BJ (cell line): ENCODE data around the gene AOPEP. TPM values are rescaled to one million over a fixed set of nuclear protein-coding genes. Genes with fewer than 3 reads are reported as not detected.
"Not testable (repeated sequence)": the region's sequence is repeated elsewhere in the genome, so short reads cannot be mapped to it uniquely, and the experiment has no call there.

Experiments used
- CTCF ChIA-PET: fragments of 350-600 bp; formaldehyde crosslinking; extraction: SDS; loops from one replicate; lab custom pipeline; 2021; ENCODE audit warnings: antibody characterized with exemption, inconsistent platforms; lab: Yijun Ruan, JAX
- POLR2A ChIA-PET: fragments of 300-600 bp; sonication (Branson Sonifier 250); formaldehyde crosslinking; extraction: SDS; loops from one replicate; lab custom pipeline; 2021; ENCODE audit warnings: antibody characterized with exemption; lab: Charles Lee
- DNase-seq: peaks from one replicate; pipeline ENCODE4 v3.0.0-alpha.2; 2011; ENCODE audit warnings: low read depth
- H3K27me3 ChIP-seq: 2 replicates; pipeline ENCODE4 v1.6.0; 2011; ENCODE audit warnings: low read length; ENCODE audit not compliant: control insufficient read depth, insufficient read depth
- H3K36me3 ChIP-seq: 2 replicates; pipeline ENCODE4 v1.5.1; 2011; ENCODE audit warnings: low read length; ENCODE audit not compliant: control insufficient read depth, insufficient read depth
- H3K4me3 ChIP-seq: 2 replicates; pipeline ENCODE4 v1.5.1; 2011; ENCODE audit warnings: low read depth, mild to moderate bottlenecking, control low read depth, low read length
- polyA plus RNA-seq: library from polyadenylated mRNA; depleted of rRNA; stranded (reverse); fragments of >200 nt; gene quantifications from 2 replicates; pipeline ENCODE4 v1.2.3, GENCODE V29; 2011
- TF ChIP-seq, protein P1 (sequence below): IDR thresholded peaks from 2 replicates; pipeline ENCODE4 v1.5.1; 2011; ENCODE audit warnings: low read depth, mild to moderate bottlenecking, control low read depth, inconsistent platforms, low read length, moderate library complexity; ENCODE audit not compliant: insufficient read depth

Gene AOPEP
- polyA plus RNA-seq, 1 experiment, result 52.1 TPM

DNA sequence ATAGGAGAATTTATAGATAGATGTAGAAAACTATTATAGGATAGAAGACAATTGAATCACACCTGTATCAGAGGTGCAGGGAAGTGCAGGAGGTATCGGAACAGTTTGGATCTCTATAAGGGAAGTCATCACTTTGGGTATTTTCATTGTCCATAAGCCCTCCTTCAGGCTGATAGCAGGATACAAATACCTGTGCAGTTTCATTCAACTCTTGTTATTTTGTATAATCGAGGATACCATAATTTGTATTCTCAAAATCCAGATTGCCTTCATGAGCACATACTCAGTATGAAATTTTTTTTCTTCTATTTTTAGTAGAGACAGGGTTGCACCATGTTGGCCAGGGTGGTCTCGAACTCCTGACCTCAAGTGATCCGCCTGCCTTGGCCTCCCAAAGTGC lies 289.1 kb downstream of the AOPEP start:
- Histone ChIP-seq H3K4me3 (no peak overlapping the region), H3K36me3 (peaks cover 15% of the 10 kb centered on the region), H3K27me3 (no peaks in the 10 kb centered on the region)
- TF ChIP-seq, protein P1, sequence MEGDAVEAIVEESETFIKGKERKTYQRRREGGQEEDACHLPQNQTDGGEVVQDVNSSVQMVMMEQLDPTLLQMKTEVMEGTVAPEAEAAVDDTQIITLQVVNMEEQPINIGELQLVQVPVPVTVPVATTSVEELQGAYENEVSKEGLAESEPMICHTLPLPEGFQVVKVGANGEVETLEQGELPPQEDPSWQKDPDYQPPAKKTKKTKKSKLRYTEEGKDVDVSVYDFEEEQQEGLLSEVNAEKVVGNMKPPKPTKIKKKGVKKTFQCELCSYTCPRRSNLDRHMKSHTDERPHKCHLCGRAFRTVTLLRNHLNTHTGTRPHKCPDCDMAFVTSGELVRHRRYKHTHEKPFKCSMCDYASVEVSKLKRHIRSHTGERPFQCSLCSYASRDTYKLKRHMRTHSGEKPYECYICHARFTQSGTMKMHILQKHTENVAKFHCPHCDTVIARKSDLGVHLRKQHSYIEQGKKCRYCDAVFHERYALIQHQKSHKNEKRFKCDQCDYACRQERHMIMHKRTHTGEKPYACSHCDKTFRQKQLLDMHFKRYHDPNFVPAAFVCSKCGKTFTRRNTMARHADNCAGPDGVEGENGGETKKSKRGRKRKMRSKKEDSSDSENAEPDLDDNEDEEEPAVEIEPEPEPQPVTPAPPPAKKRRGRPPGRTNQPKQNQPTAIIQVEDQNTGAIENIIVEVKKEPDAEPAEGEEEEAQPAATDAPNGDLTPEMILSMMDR, result no peak
- ChIA-PET POLR2A (interaction anchor here (0.6 to 0.7 kb wide), 2 partner anchors 194 to 334 kb away, joined by 3 to 4 read pairs; no protein-coding TSS in a partner anchor), CTCF (no interaction called here)
- DNase-seq, result no peak

DNA sequence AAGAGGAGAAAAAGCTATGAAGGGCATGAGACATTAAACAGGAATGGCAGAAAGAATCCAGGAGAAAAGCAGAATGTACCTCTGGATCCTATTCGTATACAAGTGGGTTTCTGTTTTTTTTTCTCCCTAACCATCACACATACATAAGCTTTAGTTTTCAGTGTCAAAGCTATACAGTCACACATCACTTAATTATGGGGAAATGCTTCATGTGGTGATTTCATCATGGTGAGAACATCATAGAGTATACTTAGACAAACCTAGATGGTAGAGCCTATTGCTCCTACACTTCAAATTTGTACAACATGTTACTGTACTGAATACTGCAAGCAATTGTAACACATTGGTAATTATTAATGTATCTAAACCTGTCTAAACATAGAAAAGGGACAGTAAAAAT lies 290.6 kb downstream of the AOPEP start:
- H3K36me3 ChIP-seq, result peaks cover 22% of the 10 kb centered on the region

DNA sequence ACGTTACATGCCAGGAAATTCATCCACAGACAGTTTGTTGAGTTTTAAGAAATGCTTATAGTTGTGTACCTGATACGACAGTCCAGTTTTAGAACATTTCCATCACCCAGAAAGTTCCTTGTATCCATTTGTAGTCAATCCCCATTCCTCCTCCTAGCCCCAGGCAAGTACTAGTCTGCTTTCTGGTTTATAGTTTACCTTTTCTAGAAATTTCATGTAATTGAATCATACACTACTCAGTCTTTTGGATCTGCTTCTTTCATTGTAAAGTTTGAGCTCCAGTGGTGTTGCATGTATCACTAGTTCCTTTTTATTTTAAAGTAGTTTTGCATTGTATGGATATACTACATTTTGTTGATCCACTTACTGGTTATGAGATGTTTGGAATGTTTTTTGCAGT lies 291.2 kb downstream of the AOPEP start:
- ChIA-PET POLR2A (no interaction called here), CTCF (interaction anchor here (1.8 kb wide), 1 partner anchor 29 kb away, joined by 3 read pairs; no protein-coding TSS in a partner anchor)
- no peak overlapping the region for H3K4me3 ChIP-seq
- TF ChIP-seq, protein P1, result no peak
- DNase-seq, result no peak
- H3K27me3 ChIP-seq, result no peaks in the 10 kb centered on the region
- peaks cover 22% of the 10 kb centered on the region for H3K36me3 ChIP-seq

More for the DNA sequence above, 290.6 kb downstream of the AOPEP start:
- CTCF ChIA-PET, result interaction anchor here (1.8 kb wide), 1 partner anchor 29 kb away, joined by 3 read pairs; no protein-coding TSS in a partner anchor
- TF ChIP-seq, protein P1, result no peak
- Histone ChIP-seq H3K4me3 (no peak overlapping the region), H3K27me3 (no peaks in the 10 kb centered on the region)
- no peak for DNase-seq
- POLR2A ChIA-PET, result interaction anchor here (0.6 to 0.9 kb wide), 2 partner anchors 9 to 229 kb away, joined by 6 read pairs; no protein-coding TSS in a partner anchor

DNA sequence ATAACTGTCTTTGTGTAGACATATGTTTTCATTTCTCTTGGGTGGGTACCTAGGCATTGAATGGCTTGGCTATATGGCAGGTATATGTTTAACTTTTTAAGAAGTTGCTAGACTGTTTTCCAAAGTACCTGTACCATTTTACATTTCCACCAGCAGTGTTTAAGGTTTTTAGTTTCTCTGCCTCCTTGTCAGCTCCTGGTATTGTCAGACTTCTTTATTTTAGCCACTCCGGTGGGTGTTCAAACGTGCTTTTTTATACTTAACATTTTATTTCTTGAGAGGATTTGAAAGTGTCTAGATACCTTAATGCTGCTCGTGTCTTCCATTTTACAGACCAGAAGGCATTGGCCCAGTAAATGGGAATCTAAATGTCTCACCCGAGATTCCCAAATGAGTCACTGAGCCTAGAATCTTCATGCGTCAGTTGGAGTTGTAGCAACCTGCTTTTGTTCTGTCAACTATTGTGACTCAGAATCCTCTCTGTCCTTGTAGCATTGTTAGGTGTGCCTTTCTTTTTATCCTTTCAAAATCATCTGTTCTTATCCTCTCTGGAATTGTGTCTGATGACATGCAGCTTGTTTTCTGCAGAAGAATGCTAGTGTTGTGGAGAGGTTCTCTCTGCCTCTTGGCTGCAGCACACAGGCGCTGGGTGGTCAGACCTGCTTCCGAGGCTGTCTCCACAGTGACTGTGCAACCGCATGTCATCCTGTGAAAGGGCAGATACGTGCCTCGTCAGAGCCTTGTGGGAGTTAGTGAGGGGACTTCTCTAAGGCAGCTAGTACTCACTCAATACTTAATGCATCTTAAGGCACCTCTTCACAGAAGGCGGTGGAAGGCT lies 291.8 kb downstream of the AOPEP start:
- H3K27me3 ChIP-seq, result no peaks in the 10 kb centered on the region
- CTCF ChIA-PET, result interaction anchor here (1.8 kb wide), 2 partner anchors 30 to 101 kb away, joined by 3 to 4 read pairs; no protein-coding TSS in a partner anchor
- TF ChIP-seq, protein P1, result no peak
- no peak overlapping the region for H3K4me3 ChIP-seq
- POLR2A ChIA-PET, result interaction anchor here (0.5 kb wide), 1 partner anchor 104 kb away, joined by 4 read pairs; no protein-coding TSS in a partner anchor
- H3K36me3 ChIP-seq, result peaks cover 24% of the 10 kb centered on the region
- peak; percentile 92 for DNase-seq

DNA sequence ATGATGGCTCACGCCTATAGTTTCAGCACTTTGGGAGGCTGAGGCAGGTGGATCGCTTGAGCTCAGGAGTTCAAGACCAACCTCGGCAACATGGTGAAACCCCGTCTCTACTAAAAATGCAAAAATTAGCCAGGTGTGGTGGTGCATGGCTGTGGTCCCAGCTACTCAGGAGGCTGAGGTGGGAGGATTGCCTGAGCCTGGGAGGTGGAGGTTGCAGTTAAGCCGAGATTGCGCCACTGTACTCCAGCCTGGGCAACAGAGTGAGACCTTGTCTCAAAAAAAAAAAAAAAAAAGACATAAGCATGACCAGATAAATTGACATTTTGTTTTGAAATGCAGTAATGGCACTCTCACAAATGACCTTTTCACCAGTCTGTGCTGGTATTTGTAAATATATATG lies 294.1 kb downstream of the AOPEP start:
- H3K27me3 ChIP-seq, DNase-seq, H3K4me3 ChIP-seq: not testable (repeated sequence)
- POLR2A ChIA-PET, result interaction anchor here (0.7 kb wide), 1 partner anchor 159 kb away, joined by 3 read pairs; no protein-coding TSS in a partner anchor
- peaks cover 24% of the 10 kb centered on the region for H3K36me3 ChIP-seq
- CTCF ChIA-PET, result interaction anchor here (2.0 kb wide), 1 partner anchor 70 kb away, joined by 4 read pairs; no protein-coding TSS in a partner anchor
